GM21717 (cell line): Measurements from ENCODE around the gene ATOH8.

ENCODE experiments used
- ATAC-seq: cut with Tn5 transposase; IDR thresholded peaks from one replicate; pipeline ENCODE4 v1.9.1; 2021; ENCODE audit warnings: mild to moderate bottlenecking, moderate library complexity; ENCODE audit not compliant: unreplicated experiment

The ATOH8 gene

DNA sequence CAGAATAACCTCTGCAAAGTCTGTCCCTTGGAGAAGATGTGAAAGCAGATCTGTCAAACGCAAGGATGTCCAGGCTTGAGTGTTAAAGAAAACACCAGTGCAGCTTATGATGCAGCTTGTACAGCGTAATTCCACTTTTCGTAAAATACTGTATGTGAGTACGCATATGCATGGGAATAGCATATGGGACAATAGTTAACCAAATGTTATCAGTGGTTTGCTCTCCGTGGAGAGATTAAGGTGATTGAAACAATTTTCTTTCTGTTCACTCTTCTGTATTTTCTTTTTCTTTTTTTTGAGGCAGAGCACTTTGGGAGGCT, 27.2 kb downstream of the ATOH8 start:
- ATAC-seq = no peak

GRCh38 chr2:85783796-85784195, 30.0 kb downstream of the ATOH8 start:
- ATAC-seq = no peak

- ATAC-seq = no peak
Observed at GRCh38 chr2:85784474-85784986, 30.7 kb downstream of the ATOH8 start.

- ATAC-seq = no peak
Observed at GRCh38 chr2:85785027-85785822, 31.4 kb downstream of the ATOH8 start.

- ATAC-seq = no peak
Observed at GRCh38 chr2:85785871-85786270, 32.1 kb downstream of the ATOH8 start.

- ATAC-seq = no peak
Observed at GRCh38 chr2:85786444-85786843, 32.7 kb downstream of the ATOH8 start.

- ATAC-seq = no peak
Observed at GRCh38 chr2:85786865-85787264, 33.1 kb downstream of the ATOH8 start.

DNA sequence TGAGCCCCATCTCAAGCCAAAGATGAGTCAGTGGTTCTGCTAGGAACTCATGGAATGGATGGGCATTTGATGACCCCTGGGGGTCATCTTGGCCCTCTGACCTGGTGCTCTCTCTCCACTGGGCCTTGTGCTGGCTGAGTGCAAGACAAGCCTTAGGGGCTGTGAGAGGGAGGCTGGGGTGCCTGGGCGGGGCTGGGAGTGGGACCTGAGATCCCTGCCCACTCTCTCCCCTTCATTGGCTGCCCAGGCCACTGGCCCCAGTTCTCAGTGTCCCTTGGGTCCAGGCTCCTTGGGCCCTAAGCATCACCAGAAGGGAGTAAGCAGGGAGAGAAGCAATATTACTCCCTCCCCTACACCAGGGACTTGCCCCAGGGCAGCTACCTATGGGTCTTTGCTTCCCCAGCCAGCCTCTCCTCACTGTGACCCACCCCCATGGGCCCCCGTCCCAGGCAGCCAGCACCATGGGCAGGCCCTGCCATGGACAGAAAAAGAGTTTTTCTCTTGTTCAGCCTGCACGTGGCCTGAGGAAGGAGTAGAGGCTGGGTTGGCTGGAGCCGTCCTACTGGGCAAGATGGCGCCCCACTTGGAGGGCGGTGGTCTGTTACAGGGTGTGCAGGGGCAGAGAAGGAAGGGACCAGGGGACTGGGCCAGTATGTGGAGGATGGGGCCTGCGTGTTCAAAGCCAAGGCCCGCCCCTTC, 33.6 kb downstream of the ATOH8 start:
- no peak for ATAC-seq

DNA sequence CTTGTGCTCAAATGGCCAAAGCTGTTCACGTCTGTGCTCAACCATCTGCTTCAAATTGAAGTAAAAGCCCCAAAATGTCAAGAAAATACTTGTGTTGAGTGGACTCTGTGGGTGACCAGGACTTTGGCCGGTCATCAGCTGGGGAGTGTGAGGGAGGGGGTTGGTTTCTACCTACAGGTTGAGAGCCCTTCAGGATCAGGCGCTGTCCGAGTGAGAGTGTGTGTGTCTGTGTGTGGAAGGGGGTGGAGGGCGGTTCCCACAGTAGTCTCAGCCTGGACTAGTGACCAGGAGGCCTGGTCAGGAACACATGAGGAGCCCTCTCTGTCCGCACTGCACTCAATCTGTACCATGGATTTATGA, 34.2 kb downstream of the ATOH8 start:
- ATAC-seq = no peak

- no peak for ATAC-seq
Observed at GRCh38 chr2:85788603-85789002, 34.8 kb downstream of the ATOH8 start.

DNA sequence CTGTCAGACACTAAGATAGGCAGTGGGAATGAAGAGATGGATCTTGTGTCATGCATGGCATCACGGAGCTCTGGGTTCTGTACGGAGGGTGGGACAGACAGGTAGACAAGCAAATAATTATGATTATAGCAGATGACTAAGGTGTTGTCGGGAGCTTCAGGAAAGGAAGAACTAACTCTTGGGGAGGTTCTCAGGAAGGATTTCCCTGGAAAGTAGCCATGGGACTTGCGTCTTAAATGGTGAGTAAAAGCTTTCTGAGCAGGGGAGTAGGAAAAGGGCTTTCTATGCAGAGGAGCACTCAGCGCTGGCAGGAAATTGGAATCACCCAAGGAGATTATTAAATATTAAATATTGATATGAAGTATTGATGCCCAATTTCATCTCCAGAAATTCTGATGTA, 35.5 kb downstream of the ATOH8 start:
- ATAC-seq = no peak

DNA sequence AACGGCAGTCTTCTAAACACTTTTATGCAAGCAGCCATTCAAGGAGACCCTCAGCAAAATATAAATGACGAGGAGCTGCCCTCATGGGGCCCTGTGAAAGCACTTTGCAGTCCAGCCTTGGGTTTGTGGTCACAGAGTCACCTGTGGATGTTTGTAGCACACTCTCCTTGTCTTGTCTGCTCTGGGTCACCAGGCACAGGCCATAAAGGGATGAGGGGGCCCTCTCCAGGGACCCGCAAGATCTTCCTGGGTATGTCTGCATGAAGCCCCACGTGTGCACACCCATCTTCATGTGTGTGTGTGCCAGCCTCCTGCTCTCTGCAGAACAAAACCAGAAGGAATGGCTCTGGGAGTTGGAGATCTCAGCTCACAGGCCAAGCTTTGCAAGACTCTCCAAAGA, 36.2 kb downstream of the ATOH8 start:
- ATAC-seq = no peak

DNA sequence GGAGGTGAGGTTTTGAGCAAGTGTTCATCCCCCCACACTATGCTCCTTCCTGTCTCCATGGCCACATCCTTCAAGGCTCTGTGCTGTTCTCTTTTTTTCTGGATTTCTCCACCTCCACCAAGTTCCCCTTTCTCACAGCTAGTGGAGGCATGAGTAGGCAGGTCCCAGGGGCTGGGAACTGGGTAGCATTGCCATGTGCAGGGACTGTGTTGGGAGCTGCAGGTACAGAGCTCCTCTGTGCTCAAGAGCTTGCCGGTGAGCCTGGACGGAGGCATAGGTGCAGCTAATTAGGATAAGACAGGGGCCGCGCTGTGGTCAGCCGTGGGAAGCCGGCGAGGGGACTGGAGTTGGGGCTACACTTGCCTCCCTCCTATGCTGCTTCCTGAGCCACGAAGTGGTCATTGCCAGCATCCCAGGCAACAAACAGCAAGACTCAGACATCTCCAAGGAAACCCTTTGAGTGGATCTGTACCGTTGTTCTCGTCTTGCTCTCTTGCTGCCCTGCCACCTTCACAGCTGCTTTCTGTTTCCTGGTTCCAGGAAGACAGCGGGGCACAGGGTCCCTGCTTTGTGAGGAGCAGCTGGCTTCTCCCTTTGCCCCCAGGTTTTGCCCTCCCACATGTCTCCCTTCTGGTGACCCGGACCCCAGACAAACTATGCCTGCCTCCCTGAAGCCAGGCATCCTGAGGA, 36.9 kb downstream of the ATOH8 start:
- ATAC-seq = no peak

GRCh38 chr2:85791704-85792565, 38.1 kb downstream of the ATOH8 start:
- no peak for ATAC-seq

DNA sequence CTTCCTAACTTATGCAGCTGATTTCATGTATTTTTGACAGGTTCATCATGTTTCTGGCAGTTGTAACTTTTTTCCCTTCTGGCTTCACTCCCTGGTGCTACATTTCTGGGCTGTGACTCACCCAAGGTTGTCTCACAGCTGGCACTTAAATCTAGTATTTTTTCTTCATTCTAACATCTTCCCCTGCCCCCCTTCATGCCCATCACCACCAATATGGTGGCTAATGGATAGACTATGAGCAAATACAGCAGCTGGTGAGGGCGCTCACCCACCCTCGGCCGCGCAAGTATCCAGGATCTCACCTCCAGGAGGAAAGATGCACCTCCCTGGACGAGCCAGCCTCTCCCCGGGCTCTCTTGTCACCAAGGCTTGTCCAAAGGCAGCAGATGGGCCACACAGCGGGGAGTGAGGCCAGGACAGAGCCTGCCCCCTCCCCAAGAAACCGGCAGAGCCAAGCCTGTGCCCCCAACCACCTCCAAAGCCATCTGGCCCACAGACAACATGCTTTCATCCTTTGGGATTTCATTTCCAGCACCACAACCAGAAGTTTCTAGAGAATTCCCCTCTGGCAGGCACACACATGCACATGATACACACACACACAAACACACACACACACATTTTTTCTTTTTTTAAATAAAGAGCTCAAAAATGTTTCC, 39.1 kb downstream of the ATOH8 start:
- ATAC-seq = no peak

- no peak for ATAC-seq
Observed at GRCh38 chr2:85793584-85793983, 39.8 kb downstream of the ATOH8 start.

- ATAC-seq = no peak
Observed at GRCh38 chr2:85794038-85794441, 40.2 kb downstream of the ATOH8 start.

DNA sequence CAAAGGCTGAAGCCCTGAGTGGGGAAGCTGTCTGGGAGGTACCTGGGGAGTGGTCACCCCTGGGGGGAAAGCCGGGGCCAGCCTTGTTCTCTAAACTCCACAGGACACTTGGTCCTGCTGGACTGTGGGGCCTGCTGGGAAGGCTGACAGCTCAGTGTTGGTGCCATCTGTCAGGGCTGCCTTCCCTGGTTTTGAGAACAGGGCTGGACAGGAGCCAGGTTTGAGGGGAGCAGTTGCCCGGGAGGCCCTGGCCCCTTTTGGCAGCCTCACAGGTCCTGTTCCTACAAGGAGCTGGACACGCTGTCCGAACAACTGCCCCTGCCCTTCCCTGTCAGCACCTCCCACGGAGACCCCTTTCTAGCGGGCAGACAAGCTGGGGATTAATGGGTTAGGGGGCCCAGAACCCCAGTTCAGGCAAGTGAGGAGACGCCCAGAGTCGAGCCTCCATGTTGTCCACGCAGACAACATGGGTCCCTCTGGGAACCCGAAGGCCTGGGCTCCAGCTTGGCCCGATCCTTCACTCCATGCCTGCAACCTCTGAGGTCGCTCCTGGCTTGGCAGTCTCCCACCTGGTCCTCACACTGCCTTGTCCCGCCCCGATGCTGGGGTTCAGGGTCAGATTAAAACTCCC, 40.8 kb downstream of the ATOH8 start:
- no peak for ATAC-seq

DNA sequence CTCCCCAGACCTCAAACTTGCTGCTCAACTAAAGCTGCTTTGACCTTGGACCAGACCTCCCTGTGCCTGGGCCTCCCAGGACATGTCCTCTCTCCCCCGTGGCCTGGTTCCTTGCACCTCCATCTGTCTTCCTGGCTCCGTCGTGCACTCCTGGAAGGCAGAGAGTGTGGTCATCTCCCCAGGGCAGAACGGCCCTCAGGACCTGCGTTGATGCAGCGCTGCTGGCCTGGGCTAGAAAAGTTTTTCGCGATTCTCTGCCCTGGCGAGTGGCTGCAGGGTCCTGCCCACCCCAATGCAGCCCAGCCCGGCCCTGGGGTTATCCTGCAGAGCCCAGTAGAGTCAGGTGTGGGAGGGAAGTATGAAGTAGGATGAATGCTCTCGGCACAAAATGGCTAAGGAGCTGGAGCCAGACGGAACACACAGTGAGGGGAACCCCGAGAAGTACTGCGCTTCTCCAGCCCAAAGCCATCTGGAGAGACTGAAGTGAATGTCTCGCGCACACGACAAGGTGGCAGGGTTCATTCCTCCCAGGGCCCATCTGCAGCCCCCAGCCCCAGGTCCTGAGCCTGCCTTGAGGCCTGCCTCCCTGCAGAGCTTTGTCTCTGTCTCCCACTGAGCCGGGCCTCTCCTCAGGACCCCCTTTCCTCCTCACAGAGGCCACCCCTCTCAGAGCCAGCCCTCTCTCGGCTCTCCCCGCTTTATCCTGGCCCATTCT, 41.7 kb downstream of the ATOH8 start:
- ATAC-seq = no peak

- no peak for ATAC-seq
Observed at GRCh38 chr2:85796046-85796340, 42.2 kb downstream of the ATOH8 start.
